ENCODE measurements around the gene CHD3.
"Not testable (repeated sequence)": the region's sequence is repeated elsewhere in the genome, so short reads cannot be mapped to it uniquely, and the experiment has no call there.

CHD3 gene

GRCh38 chr17:7849751-7850504 is 38.7 kb upstream of the CHD3 start:
- DNase-seq (ENCODE audit: low read depth, low spot score): no peak

GRCh38 chr17:7850701-7851437 is 37.7 kb upstream of the CHD3 start:
- DNase-seq (ENCODE audit: low read depth, low spot score): no peak

- DNase-seq (ENCODE audit: low read depth, low spot score): peak; percentile 94
Observed at GRCh38 chr17:7851438-7852261, 36.9 kb upstream of the CHD3 start.

GRCh38 chr17:7852262-7852670 is 36.3 kb upstream of the CHD3 start:
- DNase-seq (ENCODE audit: low read depth, low spot score): no peak

- DNase-seq (ENCODE audit: low read depth, low spot score): peak; percentile 77
Observed at GRCh38 chr17:7852919-7853690, 35.5 kb upstream of the CHD3 start.

- DNase-seq (ENCODE audit: low read depth, low spot score): peak; percentile 75
Observed at GRCh38 chr17:7853691-7854038, 34.9 kb upstream of the CHD3 start.

- no peak for DNase-seq (ENCODE audit: low read depth, low spot score)
Observed at GRCh38 chr17:7854078-7854777, 34.4 kb upstream of the CHD3 start.

GRCh38 chr17:7854851-7855659 is 33.5 kb upstream of the CHD3 start, which contains the start of gene TMEM88:
TSS of gene TMEM88 (plus strand) at chr17:7855066. CDS start at chr17:7855075, 9 bp downstream.
- DNase-seq (ENCODE audit: low read depth, low spot score): peak; percentile 94

- no peak for DNase-seq (ENCODE audit: low read depth, low spot score)
Observed at GRCh38 chr17:7855660-7856010, 33.0 kb upstream of the CHD3 start.

- peak; percentile 45 for DNase-seq (ENCODE audit: low read depth, low spot score)
Observed at GRCh38 chr17:7856011-7856810, 32.4 kb upstream of the CHD3 start.

GRCh38 chr17:7856811-7857712 is 31.5 kb upstream of the CHD3 start, which contains the start of gene NAA38:
TSS of gene NAA38 (minus strand) at chr17:7857559. CDS start at chr17:7857463, 96 bp downstream.
- peak; percentile 100 for DNase-seq (ENCODE audit: low read depth, low spot score)

GRCh38 chr17:7857713-7858521 is 30.7 kb upstream of the CHD3 start, which contains the start of gene CYB5D1:
TSS of gene CYB5D1 (plus strand) at chr17:7858003. CDS start at chr17:7858135, 132 bp downstream.
- peak; percentile 94 for DNase-seq (ENCODE audit: low read depth, low spot score)

GRCh38 chr17:7858522-7858810 is 30.1 kb upstream of the CHD3 start:
- peak; percentile 77 for DNase-seq (ENCODE audit: low read depth, low spot score)

GRCh38 chr17:7859028-7859427 is 29.6 kb upstream of the CHD3 start:
- DNase-seq (ENCODE audit: low read depth, low spot score): no peak

GRCh38 chr17:7862692-7863437 is 25.7 kb upstream of the CHD3 start:
- peak; percentile 53 for DNase-seq (ENCODE audit: low read depth, low spot score)

- not testable (repeated sequence) for DNase-seq (ENCODE audit: low read depth, low spot score)
Observed at GRCh38 chr17:7864384-7864783, 24.2 kb upstream of the CHD3 start.

Data from ELF-1 (cell line).